ENCODE results near the gene ANKS4B. TPM values are rescaled to one million over a fixed set of nuclear protein-coding genes. Genes with fewer than 3 reads are reported as not detected.

Gene ANKS4B
- total RNA-seq, 1 donor from 2014 or later = not detected

GRCh38 chr16:21274172-21274726 lies 40.8 kb downstream of the ANKS4B start:
- H3K4me3 Mint-ChIP-seq (ENCODE audit: unreplicated experiment) = no peak overlapping the region
- H3K9me3 Mint-ChIP-seq (ENCODE audit: unreplicated experiment) = no peaks in the 10 kb centered on the region
- DNase-seq = no peak
- no peak for TF ChIP-seq CTCF (IDR thresholded peaks at IDR 0.05; ENCODE audit: partially characterized antibody, unreplicated experiment)
- H3K4me1 Mint-ChIP-seq (ENCODE audit: low read depth, unreplicated experiment) = no peaks in the 10 kb centered on the region
- H3K27ac Mint-ChIP-seq (ENCODE audit: unreplicated experiment) = no peak overlapping the region
- H3K27me3 Mint-ChIP-seq (ENCODE audit: unreplicated experiment) = no peaks in the 10 kb centered on the region
- H3K36me3 Mint-ChIP-seq (ENCODE audit: unreplicated experiment) = no peaks in the 10 kb centered on the region

GRCh38 chr16:21275529-21275928 lies 42.0 kb downstream of the ANKS4B start:
- Mint-ChIP-seq H3K9me3 (ENCODE audit: unreplicated experiment) (no peaks in the 10 kb centered on the region), H3K27ac (ENCODE audit: unreplicated experiment) (no peak overlapping the region), H3K27me3 (ENCODE audit: unreplicated experiment) (no peaks in the 10 kb centered on the region), H3K36me3 (ENCODE audit: unreplicated experiment) (no peaks in the 10 kb centered on the region), H3K4me1 (ENCODE audit: low read depth, unreplicated experiment) (no peaks in the 10 kb centered on the region), H3K4me3 (ENCODE audit: unreplicated experiment) (no peak overlapping the region)
- no peak for DNase-seq
- no peak for TF ChIP-seq CTCF (IDR thresholded peaks at IDR 0.05; ENCODE audit: partially characterized antibody, unreplicated experiment)

GRCh38 chr16:21276090-21276489 lies 42.6 kb downstream of the ANKS4B start:
- Mint-ChIP-seq H3K4me1 (ENCODE audit: low read depth, unreplicated experiment) (no peaks in the 10 kb centered on the region), H3K27me3 (ENCODE audit: unreplicated experiment) (no peaks in the 10 kb centered on the region), H3K9me3 (ENCODE audit: unreplicated experiment) (no peaks in the 10 kb centered on the region), H3K4me3 (ENCODE audit: unreplicated experiment) (no peak overlapping the region), H3K27ac (ENCODE audit: unreplicated experiment) (no peak overlapping the region), H3K36me3 (ENCODE audit: unreplicated experiment) (no peaks in the 10 kb centered on the region)
- TF ChIP-seq CTCF (IDR thresholded peaks at IDR 0.05; ENCODE audit: partially characterized antibody, unreplicated experiment) = no peak
- no peak for DNase-seq

- H3K9me3 Mint-ChIP-seq (ENCODE audit: unreplicated experiment) = no peaks in the 10 kb centered on the region
- no peak for DNase-seq
- no peak overlapping the region for H3K27ac Mint-ChIP-seq (ENCODE audit: unreplicated experiment)
- H3K4me1 Mint-ChIP-seq (ENCODE audit: low read depth, unreplicated experiment) = no peaks in the 10 kb centered on the region
- no peaks in the 10 kb centered on the region for H3K36me3 Mint-ChIP-seq (ENCODE audit: unreplicated experiment)
- H3K27me3 Mint-ChIP-seq (ENCODE audit: unreplicated experiment) = no peaks in the 10 kb centered on the region
- no peak for TF ChIP-seq CTCF (IDR thresholded peaks at IDR 0.05; ENCODE audit: partially characterized antibody, unreplicated experiment)
- peak overlapping the region; percentile 79 for H3K4me3 Mint-ChIP-seq (ENCODE audit: unreplicated experiment)
These were observed 43.8 kb downstream of the ANKS4B start for GRCh38 chr16:21277045-21277926.

Measured in glutamatergic neuron (in vitro differentiated cells).